ENCODE results near the gene NIPA2.

The NIPA2 gene

GRCh38 chr15:22880068-22880980 is 41.9 kb downstream of the NIPA2 start:
- DNase-seq = no peak

- no peak for DNase-seq
These were observed 42.7 kb downstream of the NIPA2 start for GRCh38 chr15:22880981-22881738.

GRCh38 chr15:22881739-22882440 is 43.4 kb downstream of the NIPA2 start:
- no peak for DNase-seq

GRCh38 chr15:22883196-22883595 is 44.7 kb downstream of the NIPA2 start:
- no peak for DNase-seq

- no peak for DNase-seq
These were observed 45.9 kb downstream of the NIPA2 start for GRCh38 chr15:22884344-22884743.

- no peak for DNase-seq
These were observed 46.7 kb downstream of the NIPA2 start for GRCh38 chr15:22885120-22885519.

- no peak for DNase-seq
These were observed 48.9 kb downstream of the NIPA2 start for GRCh38 chr15:22887157-22887951.

GRCh38 chr15:22888120-22888859 is 49.8 kb downstream of the NIPA2 start:
- no peak for DNase-seq

GRCh38 chr15:22889146-22889818 is 50.8 kb downstream of the NIPA2 start:
- DNase-seq = no peak

- no peak for DNase-seq
These were observed 51.8 kb downstream of the NIPA2 start for GRCh38 chr15:22890296-22890695.

GRCh38 chr15:22891426-22892210 is 53.2 kb downstream of the NIPA2 start:
- no peak for DNase-seq

- no peak for DNase-seq
These were observed 53.9 kb downstream of the NIPA2 start for GRCh38 chr15:22892333-22892732.

GRCh38 chr15:22893081-22893480 is 54.6 kb downstream of the NIPA2 start:
- DNase-seq = no peak

- no peak for DNase-seq
These were observed 55.4 kb downstream of the NIPA2 start for GRCh38 chr15:22893881-22894280.

GRCh38 chr15:22895465-22896190 is 57.2 kb downstream of the NIPA2 start:
- no peak for DNase-seq

GRCh38 chr15:22902046-22902445 is 63.6 kb downstream of the NIPA2 start:
- DNase-seq = no peak

GRCh38 chr15:22902578-22902977 is 64.1 kb downstream of the NIPA2 start:
- no peak for DNase-seq

GRCh38 chr15:22902981-22903380 is 64.5 kb downstream of the NIPA2 start:
- DNase-seq = no peak

GRCh38 chr15:22903427-22903826 is 65.0 kb downstream of the NIPA2 start:
- DNase-seq = no peak

All from NCI-H2029 treated with DMSO at 0.1 percent for 48 hours (cell line).